ENCODE data around the gene LONP1.
A peak's percentile ranks its signal among the peaks of the same experiment; 100 is the strongest.

LONP1 gene

DNA sequence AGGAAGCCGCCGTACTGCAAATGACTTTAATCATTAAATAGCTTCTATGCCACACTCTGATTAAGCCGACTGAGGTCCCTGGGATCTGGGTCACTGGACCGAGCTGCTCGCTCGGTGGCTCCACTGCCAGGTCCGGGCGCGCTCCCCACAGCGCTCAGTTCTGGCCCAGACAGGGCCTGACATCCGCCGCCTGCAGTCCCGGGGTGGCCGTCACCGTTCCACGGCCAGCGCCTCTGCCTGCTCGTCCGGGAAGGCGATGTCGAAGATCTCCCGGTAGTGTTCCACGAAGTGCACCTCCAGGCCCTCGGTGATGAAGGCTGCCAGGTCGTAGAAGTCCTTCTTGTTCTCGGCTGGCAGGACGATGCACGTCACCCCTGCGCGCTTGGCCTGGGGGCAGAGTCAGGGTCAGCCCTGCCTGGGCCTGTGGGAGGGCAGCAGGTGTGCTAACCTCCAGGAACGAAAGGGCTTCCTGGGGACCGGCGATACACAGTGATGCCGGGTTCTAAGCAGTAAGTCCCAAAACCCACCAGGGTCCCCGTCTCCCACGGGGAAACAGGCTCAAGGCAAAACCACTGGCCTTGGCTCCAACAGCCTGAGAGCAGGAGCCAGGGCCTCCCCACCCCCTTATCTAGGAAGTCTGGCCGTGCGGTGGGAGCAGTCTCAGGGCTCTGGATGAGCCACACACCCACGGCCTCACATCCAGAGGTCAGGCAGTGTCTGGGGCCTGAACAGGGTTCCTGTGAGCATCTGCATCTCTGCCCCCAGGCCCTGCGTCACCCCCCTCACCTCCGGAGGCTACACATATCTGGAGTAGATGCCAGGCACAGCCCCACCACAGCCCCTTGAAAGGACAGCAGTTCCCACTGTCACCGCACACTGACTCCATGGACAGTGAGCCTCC is 27.9 kb downstream of the LONP1 start (continued):
- TF ChIP-seq ZNF549 (tag by site-specific recombination; IDR thresholded peaks at IDR 0.05) = no peak
- TF ChIP-seq ZNF292 (tag by site-specific recombination; IDR thresholded peaks at IDR 0.05; ENCODE audit: borderline replicate concordance, low read depth) = no peak
- no peak for TF ChIP-seq PRDM2 (tag by site-specific recombination; IDR thresholded peaks at IDR 0.05; ENCODE audit: borderline replicate concordance)
- no peak for TF ChIP-seq ZNF350 (tag by site-specific recombination; IDR thresholded peaks at IDR 0.05)
- TF ChIP-seq PRDM10 (tag by site-specific recombination; IDR thresholded peaks at IDR 0.05) = no peak
- no peak for TF ChIP-seq ZNF514 (tag by site-specific recombination; IDR thresholded peaks at IDR 0.05)
- no peak for TF ChIP-seq ZNF677 (tag by site-specific recombination; IDR thresholded peaks at IDR 0.05)
- no peak for TF ChIP-seq ZNF624 (tag by site-specific recombination; IDR thresholded peaks at IDR 0.05)
- no peak for TF ChIP-seq ZNF398 (tag by site-specific recombination; IDR thresholded peaks at IDR 0.05)
- TF ChIP-seq ZNF2 (tag by site-specific recombination; IDR thresholded peaks at IDR 0.05) = peak; percentile 51; the same call in 1 of the 2 replicates

- peak overlapping the region; percentile 100 for H3K27ac ChIP-seq (ENCODE audit: extremely low read depth, low read depth, low read length)
- ChIA-PET POLR2A (interaction anchor here (0.5 to 3.7 kb wide), 11 partner anchors 8 to 643 kb away, joined by 3 to 62 read pairs (median 3); partner anchors contain the start of genes CATSPERD, LONP1, SAFB and SAFB2), CTCF (interaction anchor here (0.6 to 1.3 kb wide), 9 partner anchors 9 to 134 kb away, joined by 3 to 5 read pairs (median 3); no protein-coding TSS in a partner anchor)
- H3K4me1 ChIP-seq (ENCODE audit: control insufficient read depth, insufficient read depth, low read length) = no peaks in the 10 kb centered on the region; the same call in 1 of the 2 replicates
- peaks cover 5 to 60% of the 10 kb centered on the region in 2 experiments; a peak in 2 of 3 replicates for H3K36me3 ChIP-seq (ENCODE audit: control insufficient read depth in 2 of 2, insufficient read depth in 1 of 2, low read length in 2 of 2)
- H3K9me3 ChIP-seq (ENCODE audit: control insufficient read depth, insufficient read depth, low read depth, low read length) = no peaks in the 10 kb centered on the region
- H3K4me3 ChIP-seq (ENCODE audit: low read depth, low read length) = peak overlapping the region; percentile 97
- no peak for TF ChIP-seq ZBTB20 (tag by site-specific recombination; IDR thresholded peaks at IDR 0.05)
- no peak for TF ChIP-seq ZNF701 (tag by site-specific recombination; IDR thresholded peaks at IDR 0.05)
- no peak for TF ChIP-seq ZNF76 (tag by site-specific recombination; IDR thresholded peaks at IDR 0.05; ENCODE audit: borderline replicate concordance, low read depth)
- peak; percentile 27; the same call in 1 of the 2 replicates for TF ChIP-seq ZNF837 (tag by site-specific recombination; IDR thresholded peaks at IDR 0.05)
- no peak for TF ChIP-seq ZNF48 (tag by site-specific recombination; IDR thresholded peaks at IDR 0.05)
- no peak for TF ChIP-seq ZBTB17 (tag by site-specific recombination; IDR thresholded peaks at IDR 0.05)
- no peak for TF ChIP-seq ZNF266 (tag by site-specific recombination; IDR thresholded peaks at IDR 0.05; ENCODE audit: low read depth)
- no peak for TF ChIP-seq ZNF146 (tag by site-specific recombination; IDR thresholded peaks at IDR 0.05)
- peak; percentile 95 for TF ChIP-seq ZFHX2 (tag by site-specific recombination; conservative IDR thresholded peaks at IDR 0.05)
- no peak for TF ChIP-seq ZXDB (tag by site-specific recombination; IDR thresholded peaks at IDR 0.05)
- peak; percentile 47 for TF ChIP-seq ZNF341 (tag by site-specific recombination; IDR thresholded peaks at IDR 0.05; ENCODE audit: low read depth)
Observed at GRCh38 chr19:5690955-5691821, 28.8 kb downstream of the LONP1 start.
